ENCODE data around the gene RRN3.
"Not testable (repeated sequence)": the region's sequence is repeated elsewhere in the genome, so short reads cannot be mapped to it uniquely, and the experiment has no call there.

GRCh38 chr16:15028345-15028715 lies 65.7 kb downstream of the RRN3 start:
- TF ChIP-seq, protein P1, sequence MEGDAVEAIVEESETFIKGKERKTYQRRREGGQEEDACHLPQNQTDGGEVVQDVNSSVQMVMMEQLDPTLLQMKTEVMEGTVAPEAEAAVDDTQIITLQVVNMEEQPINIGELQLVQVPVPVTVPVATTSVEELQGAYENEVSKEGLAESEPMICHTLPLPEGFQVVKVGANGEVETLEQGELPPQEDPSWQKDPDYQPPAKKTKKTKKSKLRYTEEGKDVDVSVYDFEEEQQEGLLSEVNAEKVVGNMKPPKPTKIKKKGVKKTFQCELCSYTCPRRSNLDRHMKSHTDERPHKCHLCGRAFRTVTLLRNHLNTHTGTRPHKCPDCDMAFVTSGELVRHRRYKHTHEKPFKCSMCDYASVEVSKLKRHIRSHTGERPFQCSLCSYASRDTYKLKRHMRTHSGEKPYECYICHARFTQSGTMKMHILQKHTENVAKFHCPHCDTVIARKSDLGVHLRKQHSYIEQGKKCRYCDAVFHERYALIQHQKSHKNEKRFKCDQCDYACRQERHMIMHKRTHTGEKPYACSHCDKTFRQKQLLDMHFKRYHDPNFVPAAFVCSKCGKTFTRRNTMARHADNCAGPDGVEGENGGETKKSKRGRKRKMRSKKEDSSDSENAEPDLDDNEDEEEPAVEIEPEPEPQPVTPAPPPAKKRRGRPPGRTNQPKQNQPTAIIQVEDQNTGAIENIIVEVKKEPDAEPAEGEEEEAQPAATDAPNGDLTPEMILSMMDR (IDR thresholded peaks at IDR 0.05): not testable (repeated sequence)
- not testable (repeated sequence) for TF ChIP-seq POLR2A (IDR thresholded peaks at IDR 0.05)

All from esophagus squamous epithelium (tissue), 4 donors.